Vagina (tissue), 2 donors: ENCODE measurements around the gene ZNF664. TPM values are rescaled to one million over a fixed set of nuclear protein-coding genes. Genes with fewer than 3 reads are reported as not detected.

Experiments used
- DNase-seq, 2 donors: peaks; one replicate each; pipeline ENCODE4 v3.0.0-alpha.2; 2017; ENCODE audit errors: extremely low spot score in 2 of 2
- H3K27ac ChIP-seq: fragments of 200-600 bp; sonication (generic); one replicate; pipeline ENCODE4 v1.5.1; 2019
- H3K27me3 ChIP-seq: fragments of 200-600 bp; sonication (generic); one replicate; pipeline ENCODE4 v1.5.1; 2019
- H3K36me3 ChIP-seq, 2 donors: fragments of 200-600 bp; sonication (generic); one replicate each; pipeline ENCODE4 v1.5.1; 2017 to 2019
- H3K4me1 ChIP-seq: fragments of 200-600 bp; sonication (generic); one replicate; pipeline ENCODE4 v1.5.1; 2019
- H3K4me3 ChIP-seq, 2 donors: fragments of 200-600 bp; sonication (generic); 1 replicate in 1 of 2; 2 replicates in 1 of 2; pipeline ENCODE4 v1.5.1; 2016 to 2019
- H3K9me3 ChIP-seq: fragments of 200-600 bp; sonication (generic); one replicate; pipeline ENCODE4 v1.5.1; 2019
- POLR2A ChIP-seq, 2 donors: fragments of 450-650 bp; IDR thresholded peaks; one replicate each; pipeline ENCODE4 v1.6.1; 2017; ENCODE audit warnings: antibody characterized with exemption in 2 of 2, mild to moderate bottlenecking in 2 of 2, moderate library complexity in 2 of 2
- POLR2AphosphoS5 ChIP-seq, 2 donors: sonication (generic); formaldehyde crosslinking; IDR thresholded peaks; one replicate each; pipeline ENCODE4 v1.9.0; 2017; ENCODE audit warnings: antibody characterized with exemption in 2 of 2, mild to moderate bottlenecking in 2 of 2, low read depth in 1 of 2; ENCODE audit not compliant: insufficient read depth in 1 of 2
- intact Hi-C: fragments of 100-400 bp; cut with DNase I; formaldehyde crosslinking; loops from one replicate; pipeline ENCODE4 v1.15.1; 2023
- total RNA-seq: library from RNA; depleted of rRNA; stranded (reverse); fragments of >200 nt; gene quantifications from one replicate; pipeline ENCODE4 v1.2.3, GENCODE V29; 2016
- TF ChIP-seq, protein P1 (sequence below), 3 experiments: fragments of 450-650 bp in 2 of 3; fragments of 200-600 bp in 1 of 3; sonication (generic) in 1 of 3; IDR thresholded peaks; one replicate each; pipeline ENCODE4 v1.5.1; 2017 to 2019; ENCODE audit warnings: antibody characterized with exemption in 3 of 3, mild to moderate bottlenecking in 2 of 3, moderate library complexity in 2 of 3

Gene ZNF664
- total RNA-seq, 1 donor from 2014 or later: 40.5 TPM

DNA sequence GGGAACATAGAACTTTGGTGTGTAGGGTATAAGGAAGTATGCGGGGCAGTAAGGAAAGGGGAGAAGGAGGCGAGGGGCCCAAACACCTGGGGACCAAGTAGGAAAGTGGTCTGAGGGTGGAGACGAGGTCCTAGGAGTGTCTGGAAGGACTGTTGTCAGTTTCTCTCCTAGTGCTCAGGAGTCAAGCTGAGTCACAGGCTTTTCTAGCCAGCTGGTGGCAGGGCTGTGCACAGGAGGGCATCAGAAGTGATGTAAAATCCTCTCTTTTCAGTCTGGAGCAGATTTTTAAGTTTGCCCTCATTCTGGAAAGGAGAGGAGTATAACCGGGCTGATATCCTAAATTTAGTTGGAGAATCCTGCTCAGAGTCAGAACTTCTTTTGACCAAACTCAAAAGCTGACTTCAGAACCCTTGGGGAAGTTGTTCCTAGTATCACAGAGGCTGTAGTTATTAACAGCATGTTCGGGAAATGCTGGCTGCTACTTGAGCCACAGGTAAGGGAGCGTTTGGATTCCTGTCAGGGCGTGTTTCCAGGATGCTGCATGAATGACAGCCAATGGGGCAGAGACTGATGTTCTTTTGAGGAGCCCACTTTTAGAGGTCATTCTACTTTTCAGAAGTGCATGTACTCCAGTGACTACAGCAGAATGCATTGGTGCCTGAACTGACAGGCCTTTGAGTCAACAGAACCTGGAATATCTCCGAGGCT lies 19.3 kb downstream of the ZNF664 start:
- TF ChIP-seq POLR2A (IDR thresholded peaks at IDR 0.05) (no peak), POLR2AphosphoS5 (IDR thresholded peaks at IDR 0.05; ENCODE audit: insufficient read depth in 1 of 2, low read depth in 1 of 2) (no peak)
- TF ChIP-seq, protein P1, sequence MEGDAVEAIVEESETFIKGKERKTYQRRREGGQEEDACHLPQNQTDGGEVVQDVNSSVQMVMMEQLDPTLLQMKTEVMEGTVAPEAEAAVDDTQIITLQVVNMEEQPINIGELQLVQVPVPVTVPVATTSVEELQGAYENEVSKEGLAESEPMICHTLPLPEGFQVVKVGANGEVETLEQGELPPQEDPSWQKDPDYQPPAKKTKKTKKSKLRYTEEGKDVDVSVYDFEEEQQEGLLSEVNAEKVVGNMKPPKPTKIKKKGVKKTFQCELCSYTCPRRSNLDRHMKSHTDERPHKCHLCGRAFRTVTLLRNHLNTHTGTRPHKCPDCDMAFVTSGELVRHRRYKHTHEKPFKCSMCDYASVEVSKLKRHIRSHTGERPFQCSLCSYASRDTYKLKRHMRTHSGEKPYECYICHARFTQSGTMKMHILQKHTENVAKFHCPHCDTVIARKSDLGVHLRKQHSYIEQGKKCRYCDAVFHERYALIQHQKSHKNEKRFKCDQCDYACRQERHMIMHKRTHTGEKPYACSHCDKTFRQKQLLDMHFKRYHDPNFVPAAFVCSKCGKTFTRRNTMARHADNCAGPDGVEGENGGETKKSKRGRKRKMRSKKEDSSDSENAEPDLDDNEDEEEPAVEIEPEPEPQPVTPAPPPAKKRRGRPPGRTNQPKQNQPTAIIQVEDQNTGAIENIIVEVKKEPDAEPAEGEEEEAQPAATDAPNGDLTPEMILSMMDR (IDR thresholded peaks at IDR 0.05): no peak
- intact Hi-C loops: no loop called here
- Histone ChIP-seq H3K9me3 (no peaks in the 10 kb centered on the region), H3K4me1 (peaks cover 28% of the 10 kb centered on the region), H3K36me3 (peaks cover 0 to 26% of the 10 kb centered on the region in 2 donors), H3K27me3 (no peaks in the 10 kb centered on the region), H3K27ac (no peak overlapping the region), H3K4me3 (no peak overlapping the region)
- no peak for DNase-seq

DNA sequence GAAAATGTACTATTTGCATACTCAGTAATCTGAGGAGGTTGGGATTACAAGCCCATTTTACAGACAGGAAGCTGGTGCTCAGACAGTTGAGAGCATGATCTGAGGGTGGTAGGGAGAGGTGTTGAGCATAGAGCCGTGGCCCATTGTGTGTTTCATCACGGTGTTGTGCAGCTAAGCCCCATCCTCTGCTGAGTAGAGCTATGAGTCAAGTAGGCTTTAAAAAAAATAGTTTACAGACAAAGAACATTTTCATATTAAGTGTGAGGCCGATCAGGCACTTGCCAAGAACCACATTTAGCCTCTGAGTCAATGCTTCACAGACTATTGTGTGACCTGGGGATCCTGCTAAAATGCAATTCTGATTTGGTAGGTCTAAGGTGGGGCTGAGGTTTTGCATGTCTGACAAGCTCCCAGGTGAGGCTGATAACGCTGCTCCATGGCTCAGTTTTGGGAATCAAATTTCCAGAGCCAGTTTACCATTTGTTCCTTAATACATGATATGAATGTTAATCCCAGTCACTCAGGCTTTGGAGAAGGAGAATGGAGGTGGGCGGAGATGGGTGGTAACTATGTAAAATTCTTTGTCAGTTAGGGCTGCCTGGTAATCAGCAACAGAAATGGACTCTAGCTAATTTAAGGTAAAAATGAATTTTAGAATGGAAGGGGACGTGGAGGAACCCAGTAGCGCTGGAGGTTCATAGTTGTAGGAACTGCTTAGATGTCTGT lies 22.2 kb downstream of the ZNF664 start:
- peaks cover 0 to 6% of the 10 kb centered on the region in 2 donors for H3K36me3 ChIP-seq
- peak in 1 of 2 donors; percentile 54 for DNase-seq
- peaks cover 28% of the 10 kb centered on the region for H3K4me1 ChIP-seq

DNA sequence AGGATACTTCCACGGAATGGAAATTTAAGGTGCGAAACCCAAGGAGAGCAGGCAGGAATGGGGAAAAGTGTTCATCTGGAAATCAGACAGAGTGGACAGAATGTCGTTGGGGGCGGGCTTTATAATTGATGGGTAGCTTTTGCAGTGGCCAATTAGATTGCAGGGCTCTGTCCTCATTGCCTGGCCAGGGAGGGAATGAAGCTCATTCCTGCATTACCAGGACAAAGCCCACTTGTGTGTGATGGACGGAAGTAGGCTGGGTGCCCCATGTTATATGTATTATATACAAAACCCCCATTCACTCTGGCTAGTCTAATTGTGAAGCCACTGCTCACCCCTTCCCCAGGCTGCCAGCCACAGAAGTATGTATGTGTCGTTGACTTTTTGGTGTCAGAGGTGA lies 23.6 kb downstream of the ZNF664 start:
- H3K36me3 ChIP-seq: peaks cover 0 to 10% of the 10 kb centered on the region in 2 donors
- intact Hi-C loops: no loop called here

More for the DNA sequence above, 22.2 kb downstream of the ZNF664 start:
- no peaks in the 10 kb centered on the region for H3K9me3 ChIP-seq
- H3K27me3 ChIP-seq: no peaks in the 10 kb centered on the region
- H3K27ac ChIP-seq: no peak overlapping the region
- no peak for TF ChIP-seq POLR2A (IDR thresholded peaks at IDR 0.05)
- TF ChIP-seq, protein P1 (IDR thresholded peaks at IDR 0.05): no peak
- no peak for TF ChIP-seq POLR2AphosphoS5 (IDR thresholded peaks at IDR 0.05; ENCODE audit: insufficient read depth in 1 of 2, low read depth in 1 of 2)
- intact Hi-C loops: no loop called here
- no peak overlapping the region for H3K4me3 ChIP-seq

DNA sequence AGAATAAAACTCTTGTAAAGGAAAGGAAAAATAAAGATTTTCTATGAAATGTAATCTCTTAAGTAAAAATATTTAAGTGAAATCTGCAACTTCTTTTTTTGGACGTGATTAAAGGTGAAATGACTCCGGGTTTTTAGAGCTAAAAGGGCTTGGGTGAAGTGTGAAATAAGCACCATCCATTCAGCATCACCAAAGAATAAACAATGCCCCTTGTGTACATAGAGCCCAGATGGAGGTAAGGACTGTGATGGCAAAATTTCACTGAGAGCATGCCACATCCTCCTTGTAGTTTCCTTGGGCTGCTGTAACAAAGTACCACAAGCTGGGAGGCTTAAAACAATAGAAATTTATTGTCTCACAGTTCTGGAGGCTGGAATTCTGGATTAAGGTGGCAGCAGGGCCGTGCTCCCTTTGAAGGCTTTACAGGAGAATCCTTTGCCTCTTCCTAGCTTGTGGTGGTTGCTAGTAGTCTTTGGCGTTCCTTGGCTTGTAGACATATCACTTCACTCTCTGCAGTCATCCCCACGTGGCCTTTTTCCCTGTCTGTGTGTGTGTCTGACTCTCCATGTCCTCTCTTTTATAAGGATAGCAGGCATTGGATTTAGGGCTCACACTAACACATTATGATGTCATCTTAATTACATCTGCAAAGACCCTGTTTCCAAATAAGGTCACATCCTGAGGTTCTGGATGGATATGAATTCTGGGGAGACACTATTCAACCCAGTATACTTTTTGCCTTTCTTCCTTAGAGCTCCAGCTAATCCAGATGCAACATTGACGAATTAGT lies 24.2 kb downstream of the ZNF664 start:
- TF ChIP-seq POLR2AphosphoS5 (IDR thresholded peaks at IDR 0.05; ENCODE audit: insufficient read depth in 1 of 2, low read depth in 1 of 2) (no peak), POLR2A (IDR thresholded peaks at IDR 0.05) (no peak)
- TF ChIP-seq, protein P1 (IDR thresholded peaks at IDR 0.05): no peak
- DNase-seq: peak in 1 of 2 donors; percentile 58
- H3K9me3 ChIP-seq: no peaks in the 10 kb centered on the region
- H3K27me3 ChIP-seq: no peaks in the 10 kb centered on the region
- peaks cover 0 to 15% of the 10 kb centered on the region in 2 donors for H3K36me3 ChIP-seq
- no peak overlapping the region for H3K4me3 ChIP-seq
- H3K27ac ChIP-seq: no peak overlapping the region
- peaks cover 13% of the 10 kb centered on the region for H3K4me1 ChIP-seq
- intact Hi-C loops: no loop called here

More for the DNA sequence above, 23.6 kb downstream of the ZNF664 start:
- Histone ChIP-seq H3K4me1 (peaks cover 14% of the 10 kb centered on the region), H3K27me3 (no peaks in the 10 kb centered on the region), H3K4me3 (no peak overlapping the region), H3K27ac (no peak overlapping the region), H3K9me3 (no peaks in the 10 kb centered on the region)
- TF ChIP-seq, protein P1 (IDR thresholded peaks at IDR 0.05): no peak
- TF ChIP-seq POLR2A (IDR thresholded peaks at IDR 0.05): no peak
- no peak for TF ChIP-seq POLR2AphosphoS5 (IDR thresholded peaks at IDR 0.05; ENCODE audit: insufficient read depth in 1 of 2, low read depth in 1 of 2)
- peak in 1 of 2 donors; percentile 20 for DNase-seq
